H9 (cell line): ENCODE measurements around the gene CD2AP. TPM values are rescaled to one million over a fixed set of nuclear protein-coding genes. Genes with fewer than 3 reads are reported as not detected.

Experiments used
- DNase-seq: peaks from one replicate; pipeline ENCODE4 v3.0.0-alpha.2; 2017
- H2AFZ ChIP-seq: one replicate; pipeline ENCODE4 v1.6.1; 2013; ENCODE audit warnings: mild to moderate bottlenecking, low read length, control low read depth, moderate library complexity
- H2AK5ac ChIP-seq: 2 replicates; pipeline ENCODE4 v1.6.1; 2013; ENCODE audit warnings: low read length, control low read depth, mixed read lengths; ENCODE audit not compliant: insufficient read length
- H2BK120ac ChIP-seq: one replicate; pipeline ENCODE4 v1.6.1; 2013; ENCODE audit warnings: low read depth, mild to moderate bottlenecking, low read length, control low read depth, inconsistent platforms; ENCODE audit not compliant: poor library complexity, severe bottlenecking
- H2BK12ac ChIP-seq: 2 replicates; pipeline ENCODE4 v1.6.1; 2013; ENCODE audit warnings: low read length, control low read depth, mixed read lengths, low read depth; ENCODE audit not compliant: insufficient read length
- H2BK15ac ChIP-seq: 2 replicates; pipeline ENCODE4 v1.6.1; 2013; ENCODE audit warnings: low read depth, low read length, control low read depth
- H2BK20ac ChIP-seq: one replicate; pipeline ENCODE4 v1.6.1; 2013; ENCODE audit warnings: low read depth, mild to moderate bottlenecking, low read length, control low read depth, inconsistent platforms; ENCODE audit not compliant: poor library complexity, severe bottlenecking
- H2BK5ac ChIP-seq: 2 replicates; pipeline ENCODE4 v1.6.1; 2013; ENCODE audit warnings: low read length, control low read depth, mixed read lengths; ENCODE audit not compliant: insufficient read length
- H3K14ac ChIP-seq: 2 replicates; pipeline ENCODE4 v1.6.1; 2013; ENCODE audit warnings: low read length, control low read depth; ENCODE audit not compliant: insufficient read depth
- H3K18ac ChIP-seq: 2 replicates; pipeline ENCODE4 v1.6.1; 2013; ENCODE audit warnings: low read depth, mild to moderate bottlenecking, mixed read lengths, low read length, control low read depth; ENCODE audit not compliant: insufficient read length
- H3K23ac ChIP-seq: 2 replicates; pipeline ENCODE4 v1.6.1; 2013; ENCODE audit warnings: low read length, control low read depth, mixed read lengths, low read depth; ENCODE audit not compliant: insufficient read length
- H3K23me2 ChIP-seq: 2 replicates; pipeline ENCODE4 v1.6.1; 2013; ENCODE audit warnings: low read depth, mild to moderate bottlenecking, mixed read lengths, low read length, control low read depth; ENCODE audit not compliant: insufficient read length, poor library complexity, severe bottlenecking
- H3K27ac ChIP-seq: 2 replicates; pipeline ENCODE4 v1.5.1; 2013; ENCODE audit warnings: low read length, control low read depth, mixed read lengths, low read depth; ENCODE audit not compliant: insufficient read length
- H3K27me3 ChIP-seq: 2 replicates; pipeline ENCODE4 v1.6.1; 2013; ENCODE audit warnings: low read length, control low read depth, inconsistent platforms; ENCODE audit not compliant: insufficient read depth
- H3K4ac ChIP-seq: 2 replicates; pipeline ENCODE4 v1.6.1; 2013; ENCODE audit warnings: low read depth, mild to moderate bottlenecking, control low read depth, inconsistent platforms, low read length, moderate library complexity
- H3K4me1 ChIP-seq: 2 replicates; pipeline ENCODE4 v1.6.1; 2013; ENCODE audit warnings: low read length, control low read depth, inconsistent platforms; ENCODE audit not compliant: insufficient read depth
- H3K4me2 ChIP-seq: 2 replicates; pipeline ENCODE4 v1.6.1; 2013; ENCODE audit warnings: low read length, control low read depth, mixed read lengths; ENCODE audit not compliant: insufficient read length, insufficient read depth
- H3K56ac ChIP-seq: 2 replicates; pipeline ENCODE4 v1.6.1; 2013; ENCODE audit warnings: low read depth, mild to moderate bottlenecking, mixed read lengths, low read length, control low read depth; ENCODE audit not compliant: insufficient read length
- H3K79me1 ChIP-seq: 2 replicates; pipeline ENCODE4 v1.6.1; 2013; ENCODE audit warnings: low read depth, mild to moderate bottlenecking, moderate library complexity, low read length, control low read depth, inconsistent platforms; ENCODE audit not compliant: insufficient read depth, poor library complexity, severe bottlenecking
- H3K79me2 ChIP-seq: 2 replicates; pipeline ENCODE4 v1.6.1; 2013; ENCODE audit warnings: low read length, control low read depth, inconsistent platforms; ENCODE audit not compliant: insufficient read depth
- H3K9ac ChIP-seq: 2 replicates; pipeline ENCODE4 v1.6.1; 2013; ENCODE audit warnings: low read length, control low read depth, mixed read lengths; ENCODE audit not compliant: insufficient read length; ENCODE audit errors: extremely low read depth
- H3K9me3 ChIP-seq: one replicate; pipeline ENCODE4 v1.6.1; 2013; ENCODE audit warnings: low read depth, low read length, inconsistent platforms; ENCODE audit not compliant: control insufficient read depth
- H3T11ph ChIP-seq: one replicate; pipeline ENCODE4 v1.6.1; 2013; ENCODE audit warnings: mild to moderate bottlenecking, low read length, control low read depth, inconsistent platforms
- H4K20me1 ChIP-seq: one replicate; pipeline ENCODE4 v1.6.1; 2013; ENCODE audit not compliant: control insufficient read depth, insufficient read length, insufficient read depth
- H4K5ac ChIP-seq: 2 replicates; pipeline ENCODE4 v1.6.1; 2013; ENCODE audit warnings: low read depth, mild to moderate bottlenecking, mixed read lengths, low read length, control low read depth; ENCODE audit not compliant: insufficient read length
- H4K8ac ChIP-seq: replicated peaks from 2 replicates; pipeline ENCODE4 v1.6.1; 2013; ENCODE audit warnings: low read length, control low read depth, mixed read lengths, low read depth; ENCODE audit not compliant: insufficient read length
- H4K91ac ChIP-seq: 2 replicates; pipeline ENCODE4 v1.6.1; 2013; ENCODE audit warnings: low read depth, mild to moderate bottlenecking, moderate library complexity, mixed read lengths, low read length, control low read depth; ENCODE audit not compliant: insufficient read length
- H3K27ac Mint-ChIP-seq, 3 experiments: 2 replicates in 2 of 3; 3 replicates in 1 of 3; pipeline ENCODE4 v1.8.0; 2020 to 2021; ENCODE audit warnings: mixed read lengths in 3 of 3, mild to moderate bottlenecking in 1 of 3, moderate library complexity in 1 of 3
- H3K27me3 Mint-ChIP-seq: 2 replicates; pipeline ENCODE4 v1.8.0; 2021; ENCODE audit warnings: low read depth, mild to moderate bottlenecking, moderate library complexity, mixed read lengths
- H3K36me3 Mint-ChIP-seq, 3 experiments: 2 replicates in 2 of 3; 3 replicates in 1 of 3; pipeline ENCODE4 v1.8.0; 2020 to 2021; ENCODE audit warnings: low read depth in 3 of 3, mixed read lengths in 3 of 3; ENCODE audit not compliant: insufficient read depth in 1 of 3
- H3K4me1 Mint-ChIP-seq, 2 experiments: 2 replicates each; pipeline ENCODE4 v1.8.0; 2020; ENCODE audit warnings: mixed read lengths in 2 of 2
- H3K4me3 Mint-ChIP-seq, 2 experiments: 2 replicates in 1 of 2; 3 replicates in 1 of 2; pipeline ENCODE4 v1.8.0; 2020 to 2021; ENCODE audit warnings: mild to moderate bottlenecking in 2 of 2, mixed read lengths in 2 of 2, moderate library complexity in 1 of 2
- H3K9me3 Mint-ChIP-seq, 2 experiments: 2 replicates in 1 of 2; 3 replicates in 1 of 2; pipeline ENCODE4 v1.8.0; 2020; ENCODE audit warnings: mild to moderate bottlenecking in 2 of 2, mixed read lengths in 2 of 2, moderate library complexity in 1 of 2
- WGBS: extraction: QIAGEN DNeasy Blood & Tissue Kit; methylation state at CpG from one replicate; pipeline ENCODE4 v1.1.7; 2013; ENCODE audit warnings: missing lambda C conversion rate, low lambda C conversion rate, mixed read lengths; ENCODE audit not compliant: insufficient read length; ENCODE audit errors: extremely low coverage; 5-methylcytosine and 5-hydroxymethylcytosine counted together
- total RNA-seq: library from RNA; stranded (reverse); gene quantifications from 2 replicates; pipeline ENCODE4 v1.2.1, GENCODE V29; 2021
- TF ChIP-seq, protein P1 (sequence below): fragments of 200-600 bp; sonication (generic); conservative IDR thresholded peaks from 3 replicates; pipeline ENCODE4 v1.8.0; 2021; ENCODE audit warnings: antibody characterized with exemption, mild to moderate bottlenecking

The CD2AP gene
- total RNA-seq, 1 experiment from 2014 or later: 50.1 TPM

DNA sequence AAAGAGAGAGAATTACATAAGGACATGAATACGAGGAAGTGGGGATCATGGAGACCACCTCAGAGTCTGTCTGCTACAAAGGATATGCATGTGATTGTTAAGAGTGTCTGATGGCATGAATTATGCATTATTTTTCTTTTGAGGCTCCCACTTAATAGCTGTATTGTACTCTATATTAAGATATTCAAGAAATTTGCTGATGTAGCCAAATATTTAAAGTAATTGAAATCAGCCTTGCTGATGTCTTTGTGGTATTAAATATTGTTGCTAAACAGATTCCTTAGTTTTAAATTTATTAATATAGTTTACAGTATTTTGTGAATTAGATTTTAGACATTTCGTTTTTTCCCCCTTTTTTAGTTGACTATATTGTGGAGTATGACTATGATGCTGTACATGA is 25.3 kb downstream of the CD2AP start:
- H3K14ac ChIP-seq: no peak overlapping the region
- no peaks in the 10 kb centered on the region for H3K23me2 ChIP-seq
- no peak overlapping the region for H2BK120ac ChIP-seq
- H2BK20ac ChIP-seq: no peak overlapping the region
- no peak overlapping the region for H3K9ac ChIP-seq
- H3K27ac Mint-ChIP-seq: peak overlapping the region in 2 of 3 experiments; percentile 26 to 91; a peak in 2 of 7 replicates
- peaks cover 27% of the 10 kb centered on the region for H3K79me2 ChIP-seq
- no peak overlapping the region for H4K91ac ChIP-seq
- no peaks in the 10 kb centered on the region for H3K27me3 Mint-ChIP-seq
- H3K4me1 Mint-ChIP-seq: peaks cover 28 to 34% of the 10 kb centered on the region in 2 experiments
- no peaks in the 10 kb centered on the region for H3K79me1 ChIP-seq
- no peaks in the 10 kb centered on the region for H3K4me1 ChIP-seq
- H3K9me3 ChIP-seq: no peaks in the 10 kb centered on the region
- H3T11ph ChIP-seq: no peak overlapping the region
- no peaks in the 10 kb centered on the region for H3K27me3 ChIP-seq
- no peak overlapping the region for H4K8ac ChIP-seq
- H3K36me3 Mint-ChIP-seq: peaks cover 33 to 35% (median 33%) of the 10 kb centered on the region in 3 experiments
- no peak overlapping the region for H3K56ac ChIP-seq
- H3K4me2 ChIP-seq: no peak overlapping the region
- H2BK5ac ChIP-seq: no peak overlapping the region
- H2AFZ ChIP-seq: no peak overlapping the region
- peaks cover 15 to 17% of the 10 kb centered on the region in 2 experiments for H3K9me3 Mint-ChIP-seq
- no peak overlapping the region for H3K27ac ChIP-seq
- H4K5ac ChIP-seq: no peak overlapping the region
- H2BK12ac ChIP-seq: no peak overlapping the region
- H3K23ac ChIP-seq: no peak overlapping the region
- H3K18ac ChIP-seq: no peak overlapping the region
- TF ChIP-seq, protein P1, sequence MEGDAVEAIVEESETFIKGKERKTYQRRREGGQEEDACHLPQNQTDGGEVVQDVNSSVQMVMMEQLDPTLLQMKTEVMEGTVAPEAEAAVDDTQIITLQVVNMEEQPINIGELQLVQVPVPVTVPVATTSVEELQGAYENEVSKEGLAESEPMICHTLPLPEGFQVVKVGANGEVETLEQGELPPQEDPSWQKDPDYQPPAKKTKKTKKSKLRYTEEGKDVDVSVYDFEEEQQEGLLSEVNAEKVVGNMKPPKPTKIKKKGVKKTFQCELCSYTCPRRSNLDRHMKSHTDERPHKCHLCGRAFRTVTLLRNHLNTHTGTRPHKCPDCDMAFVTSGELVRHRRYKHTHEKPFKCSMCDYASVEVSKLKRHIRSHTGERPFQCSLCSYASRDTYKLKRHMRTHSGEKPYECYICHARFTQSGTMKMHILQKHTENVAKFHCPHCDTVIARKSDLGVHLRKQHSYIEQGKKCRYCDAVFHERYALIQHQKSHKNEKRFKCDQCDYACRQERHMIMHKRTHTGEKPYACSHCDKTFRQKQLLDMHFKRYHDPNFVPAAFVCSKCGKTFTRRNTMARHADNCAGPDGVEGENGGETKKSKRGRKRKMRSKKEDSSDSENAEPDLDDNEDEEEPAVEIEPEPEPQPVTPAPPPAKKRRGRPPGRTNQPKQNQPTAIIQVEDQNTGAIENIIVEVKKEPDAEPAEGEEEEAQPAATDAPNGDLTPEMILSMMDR: no peak
- H2BK15ac ChIP-seq: no peak overlapping the region
- no CpG with 5 or more reads among the region's 2 CpGs for WGBS
- DNase-seq: no peak
- H4K20me1 ChIP-seq: no peaks in the 10 kb centered on the region
- H3K4me3 Mint-ChIP-seq: peak overlapping the region in 1 of 2 experiments; percentile 14; a peak in 2 of 5 replicates
- no peak overlapping the region for H3K4ac ChIP-seq
- no peak overlapping the region for H2AK5ac ChIP-seq
